OCI-LY3 (cell line): ENCODE results near the gene FBXW7.

ENCODE experiments used
- EZH2phosphoT487 ChIP-seq: fragments of 200-600 bp; shearing (Covaris generic); IDR thresholded peaks from 2 replicates; pipeline ENCODE4 v1.6.1; 2018; ENCODE audit warnings: antibody characterized with exemption, mixed run types, low read depth
- TF ChIP-seq, protein P1 (sequence below): fragments of 200-600, 300-600 bp; sonication (generic); IDR thresholded peaks from 2 replicates; pipeline ENCODE4 v1.5.1; 2014; ENCODE audit warnings: antibody characterized with exemption, low read length, low read depth

DNA sequence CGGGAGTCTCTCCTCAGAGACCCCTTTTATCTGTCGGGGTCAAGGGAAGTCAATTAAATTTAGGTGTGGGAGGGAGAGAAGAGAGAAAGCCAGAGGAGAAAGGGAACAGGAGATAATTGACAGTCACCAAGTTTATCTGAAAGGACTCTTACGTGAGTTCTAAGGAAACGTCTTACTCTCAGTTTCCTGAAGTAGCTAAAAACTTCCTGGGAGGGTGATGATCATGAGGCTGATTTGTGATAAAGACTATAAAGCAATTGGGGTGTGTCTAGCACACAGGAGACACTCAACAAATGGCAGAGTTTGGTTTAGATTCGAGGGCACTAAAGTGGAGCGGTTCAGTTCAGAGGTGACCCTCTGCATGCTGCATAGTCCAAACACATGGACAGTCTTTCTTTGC is 254.1 kb downstream of the FBXW7 start:
- TF ChIP-seq, protein P1, sequence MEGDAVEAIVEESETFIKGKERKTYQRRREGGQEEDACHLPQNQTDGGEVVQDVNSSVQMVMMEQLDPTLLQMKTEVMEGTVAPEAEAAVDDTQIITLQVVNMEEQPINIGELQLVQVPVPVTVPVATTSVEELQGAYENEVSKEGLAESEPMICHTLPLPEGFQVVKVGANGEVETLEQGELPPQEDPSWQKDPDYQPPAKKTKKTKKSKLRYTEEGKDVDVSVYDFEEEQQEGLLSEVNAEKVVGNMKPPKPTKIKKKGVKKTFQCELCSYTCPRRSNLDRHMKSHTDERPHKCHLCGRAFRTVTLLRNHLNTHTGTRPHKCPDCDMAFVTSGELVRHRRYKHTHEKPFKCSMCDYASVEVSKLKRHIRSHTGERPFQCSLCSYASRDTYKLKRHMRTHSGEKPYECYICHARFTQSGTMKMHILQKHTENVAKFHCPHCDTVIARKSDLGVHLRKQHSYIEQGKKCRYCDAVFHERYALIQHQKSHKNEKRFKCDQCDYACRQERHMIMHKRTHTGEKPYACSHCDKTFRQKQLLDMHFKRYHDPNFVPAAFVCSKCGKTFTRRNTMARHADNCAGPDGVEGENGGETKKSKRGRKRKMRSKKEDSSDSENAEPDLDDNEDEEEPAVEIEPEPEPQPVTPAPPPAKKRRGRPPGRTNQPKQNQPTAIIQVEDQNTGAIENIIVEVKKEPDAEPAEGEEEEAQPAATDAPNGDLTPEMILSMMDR: no peak
- TF ChIP-seq EZH2phosphoT487: no peak
